Measurements from ENCODE around the gene FAR1. TPM values are rescaled to one million over a fixed set of nuclear protein-coding genes. Genes with fewer than 3 reads are reported as not detected.

Gene FAR1
- total and polyA plus RNA-seq, 2 of the 4 experiments (the other 2 are of a cell fraction) = 35.3 to 119 TPM

DNA sequence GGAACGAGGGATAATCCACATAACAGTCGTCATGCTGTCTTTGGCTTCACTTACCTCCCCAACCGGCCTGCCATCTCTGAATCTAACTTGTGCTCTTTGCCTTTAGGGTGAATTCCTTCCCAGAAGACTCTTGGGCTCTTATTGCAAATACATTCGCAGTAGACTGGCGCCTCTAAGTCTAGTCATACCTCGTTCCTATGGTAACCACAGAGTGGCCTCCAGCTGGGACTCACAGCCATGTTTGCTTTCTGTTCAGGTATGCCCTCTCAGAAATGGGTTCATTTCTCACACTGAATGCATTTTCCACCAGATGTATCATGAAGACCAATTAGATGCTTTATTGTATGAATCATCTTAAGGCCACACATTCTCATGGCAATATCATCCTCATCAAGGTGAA, 112.7 kb downstream of the FAR1 start:
- Histone ChIP-seq H3K9me3 (ENCODE audit: control insufficient read depth, insufficient read depth, low read length) (no peaks in the 10 kb centered on the region), H3K4me3 (ENCODE audit: insufficient read depth, low read depth, low read length) (no peak overlapping the region), H2BK15ac (ENCODE audit: low read depth, low read length) (no peak overlapping the region), H3K79me1 (ENCODE audit: low read depth in 1 of 2, low read length in 2 of 2) (no peaks in the 10 kb centered on the region), H3K9ac (ENCODE audit: low read depth, low read length) (no peak overlapping the region), H3K4me1 (ENCODE audit: control insufficient read depth, insufficient read depth, low read length) (no peaks in the 10 kb centered on the region), H2AFZ (replicated peaks; ENCODE audit: low read length, poor library complexity) (no peak overlapping the region), H3K9me1 (ENCODE audit: insufficient read depth, low read length) (no peaks in the 10 kb centered on the region), H2BK5ac (ENCODE audit: low read depth, low read length, poor library complexity, severe bottlenecking) (no peak overlapping the region), H2AK5ac (ENCODE audit: low read depth, low read length) (no peak overlapping the region), H4K20me1 (ENCODE audit: insufficient read depth, low read length) (no peaks in the 10 kb centered on the region), H4K8ac (ENCODE audit: low read depth in 2 of 2, low read length in 2 of 2) (no peak overlapping the region), H3K56ac (ENCODE audit: extremely low read depth, insufficient read depth, low read length) (no peak overlapping the region), H2BK20ac (ENCODE audit: low read depth, low read length) (no peak overlapping the region), H2BK120ac (ENCODE audit: low read depth, low read length) (no peak overlapping the region), H4K91ac (ENCODE audit: insufficient read depth, low read depth, low read length) (no peak overlapping the region), H3K36me3 (ENCODE audit: control insufficient read depth, insufficient read depth, low read length) (no peaks in the 10 kb centered on the region), H3K27me3 (ENCODE audit: control insufficient read depth, insufficient read depth, low read length) (peaks cover 7% of the 10 kb centered on the region), H3K4ac (ENCODE audit: low read depth, low read length) (no peak overlapping the region), H2AK9ac (replicated peaks; ENCODE audit: low read depth, low read length, poor library complexity) (no peak overlapping the region), H4K5ac (ENCODE audit: low read depth, low read length) (no peak overlapping the region), H3K14ac (replicated peaks; ENCODE audit: low read depth, low read length) (no peak overlapping the region), H3K23ac (ENCODE audit: low read depth, low read length) (no peak overlapping the region), H3K27ac (ENCODE audit: insufficient read depth, low read length) (no peak overlapping the region), H3K4me2 (ENCODE audit: low read depth, low read length) (no peak overlapping the region), H3K18ac (ENCODE audit: low read depth, low read length) (no peak overlapping the region)
- in situ Hi-C loops (cut with MboI; ENCODE audit: low sequenced_read_pairs) (no loop called here), dilution Hi-C loops (cut with HindIII; ENCODE audit: low sequenced_read_pairs, unreplicated experiment) (no loop called here), intact Hi-C loops (cut with micrococcal nuclease) (no loop called here)
- POLR2A ChIA-PET (ENCODE audit: unreplicated experiment) = no interaction called here
- TF ChIP-seq MXI1 (IDR thresholded peaks at IDR 0.05; ENCODE audit: borderline replicate concordance, low read depth, low read length) (no peak), CEBPB (IDR thresholded peaks at IDR 0.05; ENCODE audit: low read depth, low read length) (no peak), RAD21 (IDR thresholded peaks at IDR 0.05; ENCODE audit: low read length) (no peak), POLR2A (IDR thresholded peaks at IDR 0.05; ENCODE audit: low read depth, low read length) (no peak), MAFK (IDR thresholded peaks at IDR 0.05; ENCODE audit: low read depth, low read length) (no peak), RFX5 (IDR thresholded peaks at IDR 0.05; ENCODE audit: low read depth, low read length) (no peak), FOS (IDR thresholded peaks at IDR 0.05; ENCODE audit: low read depth, low read length) (no peak), BHLHE40 (IDR thresholded peaks at IDR 0.05; ENCODE audit: low read depth, low read length) (no peak), CHD1 (IDR thresholded peaks at IDR 0.05; ENCODE audit: low read depth, low read length) (no peak), NFE2L2 (IDR thresholded peaks at IDR 0.05; ENCODE audit: low read depth, low read length) (no peak), CTCF (conservative IDR thresholded peaks at IDR 0.05; ENCODE audit: low read depth, low read length) (no peak), RCOR1 (IDR thresholded peaks at IDR 0.05; ENCODE audit: insufficient replicate concordance, low read length) (no peak), SMC3 (IDR thresholded peaks at IDR 0.05; ENCODE audit: low read depth, low read length) (no peak), MAZ (IDR thresholded peaks at IDR 0.05; ENCODE audit: borderline replicate concordance, low read depth, low read length) (no peak)
- TF ChIP-seq, protein P1, sequence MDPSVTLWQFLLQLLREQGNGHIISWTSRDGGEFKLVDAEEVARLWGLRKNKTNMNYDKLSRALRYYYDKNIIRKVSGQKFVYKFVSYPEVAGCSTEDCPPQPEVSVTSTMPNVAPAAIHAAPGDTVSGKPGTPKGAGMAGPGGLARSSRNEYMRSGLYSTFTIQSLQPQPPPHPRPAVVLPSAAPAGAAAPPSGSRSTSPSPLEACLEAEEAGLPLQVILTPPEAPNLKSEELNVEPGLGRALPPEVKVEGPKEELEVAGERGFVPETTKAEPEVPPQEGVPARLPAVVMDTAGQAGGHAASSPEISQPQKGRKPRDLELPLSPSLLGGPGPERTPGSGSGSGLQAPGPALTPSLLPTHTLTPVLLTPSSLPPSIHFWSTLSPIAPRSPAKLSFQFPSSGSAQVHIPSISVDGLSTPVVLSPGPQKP (IDR thresholded peaks at IDR 0.05; ENCODE audit: borderline replicate concordance, low read depth, low read length) = no peak
- TF ChIP-seq, protein P2, sequence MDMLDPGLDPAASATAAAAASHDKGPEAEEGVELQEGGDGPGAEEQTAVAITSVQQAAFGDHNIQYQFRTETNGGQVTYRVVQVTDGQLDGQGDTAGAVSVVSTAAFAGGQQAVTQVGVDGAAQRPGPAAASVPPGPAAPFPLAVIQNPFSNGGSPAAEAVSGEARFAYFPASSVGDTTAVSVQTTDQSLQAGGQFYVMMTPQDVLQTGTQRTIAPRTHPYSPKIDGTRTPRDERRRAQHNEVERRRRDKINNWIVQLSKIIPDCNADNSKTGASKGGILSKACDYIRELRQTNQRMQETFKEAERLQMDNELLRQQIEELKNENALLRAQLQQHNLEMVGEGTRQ (IDR thresholded peaks at IDR 0.05; ENCODE audit: low read depth, low read length) = no peak
- no peak for DNase-seq
- no peak for ATAC-seq (ENCODE audit: low read depth)
- BruUV-seq (replicated peaks) = no TSS peak
- CTCF ChIA-PET = no interaction called here
- WGBS, 2 experiments (ENCODE audit: extremely low coverage in 2 of 2, insufficient read length in 1 of 2) = 81% methylated on average over 4 of the region's 6 CpGs; no CpG with 5 or more reads in 1 of the 2 experiments
